Measurements from ENCODE around the gene SOCS2.
"Not testable (repeated sequence)": the region's sequence is repeated elsewhere in the genome, so short reads cannot be mapped to it uniquely, and the experiment has no call there.

The SOCS2 gene

DNA sequence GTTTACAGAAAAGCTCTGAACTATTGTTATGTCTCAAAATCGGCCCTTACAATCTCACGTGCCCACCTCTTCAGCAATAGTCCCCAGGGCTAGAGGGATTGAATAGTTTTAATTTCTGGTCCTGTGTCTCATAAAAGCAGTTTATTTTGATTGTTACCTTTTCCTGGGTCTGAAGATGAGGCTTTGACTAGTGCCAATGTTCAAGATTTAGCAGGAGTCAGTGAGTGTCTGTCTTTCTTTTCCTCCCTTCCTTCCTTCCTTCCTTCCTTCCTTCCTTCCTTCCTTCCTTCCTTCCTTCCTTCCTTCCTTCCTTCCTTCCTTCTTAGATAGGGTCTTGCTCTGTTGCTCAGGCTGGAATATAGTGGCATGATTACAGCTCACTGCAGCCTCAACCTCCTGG lies 24.7 kb upstream of the SOCS2 start:
- in situ Hi-C loops (cut with MboI; ENCODE audit: low sequenced_read_pairs, unreplicated experiment), result no loop called here
- TF ChIP-seq, protein P1, sequence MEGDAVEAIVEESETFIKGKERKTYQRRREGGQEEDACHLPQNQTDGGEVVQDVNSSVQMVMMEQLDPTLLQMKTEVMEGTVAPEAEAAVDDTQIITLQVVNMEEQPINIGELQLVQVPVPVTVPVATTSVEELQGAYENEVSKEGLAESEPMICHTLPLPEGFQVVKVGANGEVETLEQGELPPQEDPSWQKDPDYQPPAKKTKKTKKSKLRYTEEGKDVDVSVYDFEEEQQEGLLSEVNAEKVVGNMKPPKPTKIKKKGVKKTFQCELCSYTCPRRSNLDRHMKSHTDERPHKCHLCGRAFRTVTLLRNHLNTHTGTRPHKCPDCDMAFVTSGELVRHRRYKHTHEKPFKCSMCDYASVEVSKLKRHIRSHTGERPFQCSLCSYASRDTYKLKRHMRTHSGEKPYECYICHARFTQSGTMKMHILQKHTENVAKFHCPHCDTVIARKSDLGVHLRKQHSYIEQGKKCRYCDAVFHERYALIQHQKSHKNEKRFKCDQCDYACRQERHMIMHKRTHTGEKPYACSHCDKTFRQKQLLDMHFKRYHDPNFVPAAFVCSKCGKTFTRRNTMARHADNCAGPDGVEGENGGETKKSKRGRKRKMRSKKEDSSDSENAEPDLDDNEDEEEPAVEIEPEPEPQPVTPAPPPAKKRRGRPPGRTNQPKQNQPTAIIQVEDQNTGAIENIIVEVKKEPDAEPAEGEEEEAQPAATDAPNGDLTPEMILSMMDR (IDR thresholded peaks at IDR 0.05; ENCODE audit: borderline replicate concordance, control extremely low read depth, extremely low read depth, insufficient read depth, missing control alignments), result no peak
- DNase-seq (ENCODE audit: low spot score), result no peak

DNA sequence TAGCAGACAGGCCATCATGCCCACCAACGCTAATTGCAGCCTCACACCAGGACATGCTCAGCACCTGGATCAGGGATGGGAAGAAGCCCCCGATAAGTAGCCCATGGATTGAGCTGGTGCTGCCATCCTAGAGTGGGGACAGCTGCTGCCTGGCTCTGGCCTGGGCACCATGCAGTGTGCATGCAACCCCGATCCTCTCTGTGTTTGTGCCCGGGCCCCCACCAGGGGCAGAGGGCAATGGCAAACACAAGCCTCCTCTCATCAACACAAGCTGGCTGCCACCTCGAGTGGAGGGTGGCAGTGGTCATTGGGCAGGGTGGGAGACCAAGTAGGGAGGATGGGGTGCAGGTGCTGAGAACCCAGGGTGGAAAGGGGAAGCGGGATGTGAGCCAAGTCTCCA lies 23.3 kb upstream of the SOCS2 start:
- in situ Hi-C loops (cut with MboI; ENCODE audit: low sequenced_read_pairs, unreplicated experiment), result no loop called here
- TF ChIP-seq, protein P1 (IDR thresholded peaks at IDR 0.05; ENCODE audit: borderline replicate concordance, control extremely low read depth, extremely low read depth, insufficient read depth, missing control alignments), result no peak
- DNase-seq (ENCODE audit: low spot score), result no peak

DNA sequence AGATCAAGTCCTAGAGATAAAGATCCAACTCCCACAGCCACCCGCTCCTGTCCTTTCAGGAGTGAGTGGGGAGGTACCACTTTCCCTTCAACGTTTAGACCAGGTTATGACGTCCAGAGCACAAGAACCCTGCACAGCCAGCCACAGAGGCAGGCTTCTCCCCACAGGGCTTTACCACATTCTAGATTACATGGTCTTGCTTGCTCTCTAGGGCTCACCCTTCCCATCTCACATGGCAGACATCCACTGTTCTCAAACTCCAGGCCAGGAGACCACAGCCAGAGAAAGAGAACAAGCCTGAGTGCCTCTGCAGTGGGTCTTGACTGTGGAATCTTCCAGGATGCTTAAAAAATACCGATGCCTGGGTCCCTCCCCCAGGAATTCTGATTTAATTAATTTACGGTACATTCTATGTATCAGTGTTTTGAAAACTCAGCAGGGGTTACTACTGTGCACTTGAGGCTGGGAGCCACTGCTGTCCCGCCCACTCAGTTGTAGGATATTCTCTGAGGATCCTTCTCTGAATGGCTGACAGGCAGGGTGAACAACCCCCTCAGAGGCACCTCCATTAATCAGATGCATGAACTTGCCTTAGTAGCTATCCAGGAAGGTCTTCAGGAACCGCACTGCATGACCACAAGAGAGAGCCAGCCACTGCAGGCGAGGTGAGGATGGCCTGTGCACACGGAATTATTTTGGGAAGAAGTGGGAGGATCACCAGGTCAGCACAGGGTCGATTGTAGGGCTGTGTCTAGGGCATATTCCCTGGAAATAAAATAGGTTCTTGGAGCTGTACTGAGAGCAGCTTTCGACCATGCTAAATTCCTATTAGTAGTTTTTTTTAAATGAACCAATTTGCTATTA lies 21.5 kb upstream of the SOCS2 start:
- in situ Hi-C loops (cut with MboI; ENCODE audit: low sequenced_read_pairs, unreplicated experiment), result loop anchor here (25.0 kb wide), 1 partner anchor 436 kb away; no protein-coding TSS in a partner anchor
- no peak for DNase-seq (ENCODE audit: low spot score)
- TF ChIP-seq, protein P1 (IDR thresholded peaks at IDR 0.05; ENCODE audit: borderline replicate concordance, control extremely low read depth, extremely low read depth, insufficient read depth, missing control alignments), result no peak

DNA sequence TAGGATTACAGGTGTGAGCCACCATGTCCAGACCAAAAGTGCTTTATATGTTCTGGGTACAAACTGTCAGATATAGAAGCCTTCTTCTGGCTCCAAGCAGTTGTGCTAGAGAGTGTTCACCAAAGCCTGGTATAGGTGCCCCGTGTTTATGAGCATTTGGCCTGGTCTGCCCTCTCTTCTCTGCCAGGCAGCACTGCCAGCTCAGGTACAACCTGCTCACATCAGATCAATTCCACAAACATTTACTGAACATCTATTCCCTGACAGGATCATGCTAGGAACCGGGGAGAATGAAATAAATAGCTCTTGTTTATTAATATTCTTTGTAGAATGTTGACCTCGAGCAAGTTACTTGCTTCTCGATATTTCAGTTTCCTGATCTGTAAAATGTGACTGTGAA lies 20.0 kb upstream of the SOCS2 start:
- in situ Hi-C loops (cut with MboI; ENCODE audit: low sequenced_read_pairs, unreplicated experiment), result loop anchor here (25.0 kb wide), 1 partner anchor 435 kb away; no protein-coding TSS in a partner anchor
- TF ChIP-seq, protein P1 (IDR thresholded peaks at IDR 0.05; ENCODE audit: borderline replicate concordance, control extremely low read depth, extremely low read depth, insufficient read depth, missing control alignments), result no peak
- no peak for DNase-seq (ENCODE audit: low spot score)

DNA sequence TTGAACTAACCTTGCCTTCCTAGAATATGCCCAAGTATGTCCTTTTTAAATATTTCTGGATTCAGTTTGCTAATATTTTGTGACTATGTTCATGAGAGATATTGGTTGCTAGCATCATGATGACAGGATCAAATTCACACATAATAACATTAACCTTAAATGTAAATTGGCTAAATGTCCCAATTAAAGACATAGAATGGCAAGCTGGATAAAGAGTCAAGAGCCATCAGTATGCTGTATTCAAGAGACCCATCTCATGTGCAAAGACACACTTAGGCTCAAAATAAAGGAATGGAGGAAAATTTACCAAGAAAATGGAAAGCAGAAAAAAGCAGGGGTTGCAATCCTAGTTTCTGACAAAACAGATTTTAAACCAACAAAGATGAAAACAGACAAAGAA lies 14.6 kb upstream of the SOCS2 start:
- DNase-seq (ENCODE audit: low spot score), result not testable (repeated sequence)
- in situ Hi-C loops (cut with MboI; ENCODE audit: low sequenced_read_pairs, unreplicated experiment), result loop anchor here (25.0 kb wide), 1 partner anchor 429 kb away; no protein-coding TSS in a partner anchor

DNA sequence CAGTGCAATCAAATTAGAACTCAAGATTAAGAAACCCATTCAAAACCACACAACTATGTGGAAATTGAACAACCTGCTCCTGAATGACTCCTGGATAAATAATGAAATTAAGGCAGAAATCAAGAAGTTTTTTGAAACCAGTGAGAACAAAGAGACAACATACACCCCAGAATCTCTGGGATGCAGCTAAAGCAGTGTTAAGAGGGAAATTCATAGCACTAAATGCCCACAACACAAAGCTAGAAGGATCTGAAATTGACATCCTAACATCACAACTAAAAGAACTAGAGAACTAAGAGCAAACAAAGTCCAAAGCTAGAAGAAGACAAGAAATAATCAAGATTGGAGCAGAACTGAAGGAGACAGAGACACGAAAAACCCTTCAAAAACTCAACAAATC lies 13.8 kb upstream of the SOCS2 start:
- DNase-seq (ENCODE audit: low spot score), result not testable (repeated sequence)
- in situ Hi-C loops (cut with MboI; ENCODE audit: low sequenced_read_pairs, unreplicated experiment), result loop anchor here (25.0 kb wide), 1 partner anchor 429 kb away; no protein-coding TSS in a partner anchor

DNA sequence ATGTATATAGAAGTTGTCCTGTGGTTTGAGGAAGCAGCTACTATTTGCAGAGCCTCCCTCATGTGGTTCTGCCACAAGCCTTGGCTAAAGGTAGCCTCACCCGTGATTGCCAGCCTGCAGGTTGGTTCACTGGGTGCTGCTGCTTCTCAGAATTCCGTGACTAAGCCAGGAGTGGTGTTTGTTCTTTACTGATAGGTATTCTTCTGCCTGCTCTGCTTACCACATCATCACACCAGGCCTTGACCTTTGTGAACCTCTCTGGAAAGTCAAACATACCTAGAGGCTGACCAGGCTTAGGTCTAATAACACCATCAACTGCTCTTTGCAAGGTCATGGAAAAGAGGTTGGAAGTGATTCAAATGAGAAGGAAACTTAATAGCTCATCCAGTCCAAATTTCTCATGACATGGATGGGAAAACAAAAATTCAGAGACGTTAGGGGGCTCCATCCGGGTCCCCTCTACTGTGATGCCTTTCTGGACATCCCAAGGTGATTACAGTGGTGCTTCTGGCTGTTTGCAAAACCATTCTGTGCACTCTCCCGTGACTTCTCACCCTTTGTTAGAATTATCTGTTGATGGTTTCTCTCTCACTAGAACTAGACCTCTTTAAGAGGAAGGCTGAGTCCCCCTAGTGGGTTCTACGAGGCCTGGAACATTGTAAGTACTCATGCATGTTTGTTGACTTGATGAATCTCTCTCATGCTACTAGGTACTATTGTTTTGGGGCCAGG lies 8.5 kb upstream of the SOCS2 start:
- TF ChIP-seq, protein P1 (IDR thresholded peaks at IDR 0.05; ENCODE audit: borderline replicate concordance, control extremely low read depth, extremely low read depth, insufficient read depth, missing control alignments), result peak; percentile 15
- DNase-seq (ENCODE audit: low spot score), result peak; percentile 42
- in situ Hi-C loops (cut with MboI; ENCODE audit: low sequenced_read_pairs, unreplicated experiment), result loop anchor here (10.0 to 25.0 kb wide), 2 partner anchors 423 to 531 kb away; no protein-coding TSS in a partner anchor

All from GM13976 (cell line).